Measurements from ENCODE around the gene TIPRL.
"Not testable (repeated sequence)": the region's sequence is repeated elsewhere in the genome, so short reads cannot be mapped to it uniquely, and the experiment has no call there.

TIPRL gene

DNA sequence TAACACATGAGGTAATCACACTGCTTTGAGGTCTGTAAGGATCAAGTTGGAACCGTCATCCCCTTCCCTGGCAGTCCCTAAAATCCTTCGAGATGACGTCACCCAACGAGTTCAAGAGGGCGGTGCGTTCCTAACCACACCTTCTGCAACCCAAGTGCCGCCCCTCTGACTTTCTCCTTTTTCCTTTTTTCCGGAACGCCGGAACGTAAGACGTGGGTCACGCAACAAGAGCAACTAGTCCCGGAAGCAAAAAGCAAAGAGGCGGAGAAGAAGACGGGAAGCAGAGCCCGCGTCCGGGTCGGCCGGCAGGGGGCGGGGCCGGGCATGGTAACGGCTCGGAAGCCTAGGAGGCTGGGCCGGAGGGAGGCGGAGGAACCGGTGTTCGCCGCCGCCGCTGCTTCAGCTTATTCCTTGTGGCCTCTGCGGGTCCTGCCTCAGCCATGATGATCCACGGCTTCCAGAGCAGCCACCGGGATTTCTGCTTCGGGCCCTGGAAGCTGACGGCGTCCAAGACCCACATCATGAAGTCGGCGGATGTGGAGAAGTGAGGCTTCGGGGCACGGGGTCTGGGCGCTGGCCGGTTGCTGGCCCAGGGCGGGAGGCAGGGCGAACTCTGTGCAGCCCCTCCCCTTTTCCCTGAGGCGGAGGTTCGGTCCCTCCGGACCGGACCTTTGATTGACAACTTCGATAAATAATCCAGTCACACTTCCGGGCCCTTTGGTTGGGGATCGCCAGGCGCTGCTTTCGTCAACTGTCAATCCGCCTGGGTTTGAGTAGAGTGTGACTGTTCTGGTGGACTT, at the start of gene TIPRL:
Gene TIPRL (plus strand): TSS at position 325 of the 800 bp plus-strand sequence. CDS start 116 bp downstream, at position 441.
- DNase-seq (ENCODE audit: low read depth): peak; percentile 86

DNA sequence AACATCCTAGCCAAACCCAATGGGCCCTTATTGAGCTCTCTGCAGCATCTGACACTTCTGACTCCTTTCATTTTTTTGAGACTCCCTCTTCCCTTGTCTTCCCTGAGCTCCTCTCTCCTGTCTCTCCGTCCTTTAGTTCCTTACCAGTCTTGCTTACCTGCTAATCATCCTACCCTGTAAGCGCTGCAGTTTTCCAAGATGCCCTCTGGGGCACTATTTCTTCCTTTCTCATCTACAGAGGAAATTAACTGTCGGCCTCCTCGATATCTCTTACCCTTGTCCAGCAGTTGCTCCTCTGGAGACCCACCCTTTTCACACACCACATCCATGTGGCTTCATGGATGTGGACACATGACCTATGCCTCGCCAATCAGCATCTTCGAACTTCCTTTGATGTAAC, 48.8 kb upstream of the TIPRL start:
- no peak for DNase-seq (ENCODE audit: low read depth)

DNA sequence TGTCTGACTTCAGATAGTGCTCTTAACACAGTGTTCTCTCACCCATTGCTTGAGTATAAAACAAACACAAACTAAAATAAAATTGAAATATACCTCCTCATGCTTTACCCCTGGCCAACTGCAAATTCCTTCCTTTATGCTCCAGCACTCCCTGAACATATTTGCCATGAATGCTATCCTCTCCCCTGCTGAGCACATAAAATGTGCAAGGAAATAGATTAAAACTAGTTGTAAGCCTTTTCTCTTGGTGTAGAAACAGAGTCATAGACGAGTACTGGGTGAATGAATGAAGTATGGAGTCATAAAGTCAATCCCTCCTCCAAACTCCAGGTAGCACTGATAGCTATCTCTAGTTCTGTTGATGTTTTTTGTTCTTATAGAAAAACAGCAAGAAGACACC, 44.6 kb upstream of the TIPRL start:
- DNase-seq (ENCODE audit: low read depth): no peak

- no peak for DNase-seq (ENCODE audit: low read depth)
Observed at GRCh38 chr1:168134642-168135041, 44.1 kb upstream of the TIPRL start.

DNA sequence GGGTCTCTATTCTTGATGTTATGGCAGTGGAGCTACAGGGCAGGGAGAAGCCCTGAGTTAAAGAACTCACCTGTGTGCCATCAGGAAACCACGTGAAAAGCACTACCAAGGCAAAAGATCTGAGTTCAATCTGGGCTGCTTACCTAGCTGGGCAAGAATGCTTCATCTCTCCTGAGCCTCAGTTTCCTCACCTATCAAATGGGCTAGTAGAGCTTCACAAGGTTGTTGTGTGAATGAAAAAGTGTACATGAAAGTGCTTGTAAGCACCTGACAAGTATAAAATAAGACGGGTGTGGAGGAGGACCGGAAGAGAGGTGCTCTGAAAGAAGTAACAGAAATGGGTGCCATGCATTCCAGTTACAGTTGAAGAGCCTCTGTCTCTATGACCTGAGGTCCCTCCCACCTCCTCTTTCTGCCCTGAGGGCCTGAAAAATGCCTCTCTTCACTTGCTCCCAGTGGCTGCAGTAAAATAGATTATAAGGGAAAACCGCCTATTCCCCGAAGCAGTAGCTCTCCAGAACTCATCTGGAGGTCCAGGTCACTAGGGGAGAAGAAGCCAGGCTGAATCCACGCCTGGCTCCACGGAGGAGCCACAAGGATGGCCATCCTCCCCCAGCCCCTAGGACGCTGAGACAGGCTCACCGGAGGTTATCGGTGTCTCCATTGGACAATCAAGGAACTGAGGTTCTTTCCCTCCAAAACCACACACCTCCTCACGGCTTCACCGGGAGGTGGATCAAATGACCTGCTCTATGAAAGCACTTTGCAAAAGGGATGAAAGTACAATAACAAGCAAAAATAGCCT, 43.4 kb upstream of the TIPRL start:
- no peak for DNase-seq (ENCODE audit: low read depth)

DNA sequence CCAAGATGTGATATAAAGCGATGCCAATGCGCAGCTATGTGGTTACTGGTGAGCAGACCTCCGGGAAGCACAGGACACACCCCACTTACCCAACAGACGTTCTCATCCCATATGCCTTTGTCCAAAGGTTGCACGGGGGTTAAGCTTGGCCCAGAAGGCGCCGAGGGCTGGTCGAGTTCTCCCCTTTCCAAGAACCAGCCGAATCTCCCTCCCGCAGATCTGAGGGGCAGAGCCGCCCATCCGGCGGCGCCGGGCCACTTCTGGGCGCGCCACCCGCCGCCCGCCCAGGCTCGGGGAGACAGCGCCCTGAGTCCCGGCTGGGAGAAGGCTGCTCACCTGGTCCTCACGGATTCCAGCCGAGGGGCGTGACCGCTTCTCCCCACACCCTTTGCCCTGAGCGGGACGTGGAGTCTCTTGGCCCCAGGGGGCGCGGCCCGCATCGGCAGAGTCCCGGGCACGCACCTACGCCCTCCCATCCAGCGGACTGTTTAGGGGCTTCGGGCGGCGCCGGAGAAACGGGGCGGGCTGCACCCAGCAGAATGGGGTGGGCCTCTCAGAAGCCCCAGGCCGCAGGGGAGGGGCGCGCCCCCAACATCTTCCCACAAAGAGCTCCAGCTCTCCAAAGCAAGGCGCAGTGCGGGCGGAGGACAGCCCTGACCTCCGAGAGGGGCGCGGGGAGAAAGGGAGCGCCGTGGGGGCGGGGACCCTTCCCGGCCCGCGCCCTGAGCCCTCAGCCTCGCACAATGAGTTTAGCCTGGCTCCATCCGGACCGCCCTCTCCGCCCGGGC, 42.6 kb upstream of the TIPRL start:
- no peak for DNase-seq (ENCODE audit: low read depth)

- no peak for DNase-seq (ENCODE audit: low read depth)
Observed at GRCh38 chr1:168136709-168137514, 41.9 kb upstream of the TIPRL start, which contains the start of gene GPR161. GPR161 (minus strand) TSS chr1:168136930; CDS start chr1:168104850, 32,080 bp downstream.

GRCh38 chr1:168137515-168137821, 41.3 kb upstream of the TIPRL start:
- no peak for DNase-seq (ENCODE audit: low read depth)

- no peak for DNase-seq (ENCODE audit: low read depth)
Observed at GRCh38 chr1:168138134-168138533, 40.6 kb upstream of the TIPRL start.

DNA sequence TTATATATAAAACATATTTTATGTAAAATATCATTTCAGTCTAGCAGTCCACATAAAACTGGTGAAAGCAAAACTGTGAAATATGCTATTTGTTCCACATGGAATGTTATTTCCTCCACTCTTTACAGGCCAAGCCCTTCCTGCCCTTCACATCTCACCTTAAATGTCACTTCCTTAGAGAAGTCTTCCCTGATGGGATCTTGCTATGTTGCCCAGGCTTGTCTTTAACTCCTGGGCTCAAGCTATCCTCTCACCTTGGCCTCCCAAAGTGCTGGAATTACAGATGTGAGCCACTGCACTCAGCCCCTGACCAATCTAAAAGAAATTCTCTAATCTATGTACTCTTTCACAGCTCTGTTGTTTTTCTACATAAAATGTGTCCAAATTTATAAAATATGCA, 39.7 kb upstream of the TIPRL start:
- DNase-seq (ENCODE audit: low read depth): no peak

GRCh38 chr1:168141871-168142385, 36.8 kb upstream of the TIPRL start:
- DNase-seq (ENCODE audit: low read depth): no peak

DNA sequence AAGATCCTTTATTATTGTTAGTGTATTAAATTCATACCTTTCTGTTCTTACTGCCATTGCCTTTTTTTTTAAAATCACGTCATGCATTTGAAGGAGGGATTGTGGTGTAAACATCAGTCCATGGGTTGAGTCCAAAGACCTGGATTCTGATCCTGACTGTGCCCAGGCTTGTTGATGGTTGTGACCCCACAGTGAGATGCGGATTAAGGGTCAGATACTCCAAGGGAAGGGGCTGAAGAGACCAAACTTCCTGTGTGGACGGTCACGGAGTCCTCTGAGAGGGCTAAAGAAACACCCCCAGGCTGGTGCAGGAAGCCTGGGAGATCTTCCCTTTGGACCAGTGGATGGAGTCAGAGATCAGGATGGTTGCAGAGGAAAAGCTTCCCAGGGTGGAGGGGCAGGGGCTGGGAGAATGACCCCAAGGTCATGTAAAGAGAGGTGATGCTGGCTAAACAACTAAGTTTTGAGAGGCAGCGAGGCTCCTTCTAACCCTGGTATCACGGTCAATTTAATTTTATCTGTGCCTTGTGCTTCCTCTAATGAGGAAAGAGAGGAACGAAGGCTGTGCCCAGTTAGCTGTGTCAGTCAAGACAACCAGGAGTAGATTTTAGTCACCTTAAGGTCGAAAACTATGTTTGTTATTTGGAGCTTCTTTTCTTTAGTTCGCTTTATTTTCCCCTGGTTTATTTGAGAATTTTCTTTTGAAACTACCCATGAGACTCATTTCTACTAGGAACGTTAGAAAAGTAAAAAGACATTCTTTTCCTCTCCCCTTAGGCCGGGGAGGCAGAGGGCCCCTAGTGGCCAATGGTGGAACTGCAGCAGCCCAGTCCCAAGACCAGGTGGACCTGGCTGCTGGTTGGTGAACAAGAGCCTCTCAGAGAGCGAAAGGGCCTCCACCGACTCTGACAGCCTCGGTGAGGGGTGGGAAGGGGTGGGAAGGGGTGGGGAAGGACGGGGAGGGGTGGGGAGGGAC, 33.3 kb upstream of the TIPRL start:
- DNase-seq (ENCODE audit: low read depth): peak; percentile 72

DNA sequence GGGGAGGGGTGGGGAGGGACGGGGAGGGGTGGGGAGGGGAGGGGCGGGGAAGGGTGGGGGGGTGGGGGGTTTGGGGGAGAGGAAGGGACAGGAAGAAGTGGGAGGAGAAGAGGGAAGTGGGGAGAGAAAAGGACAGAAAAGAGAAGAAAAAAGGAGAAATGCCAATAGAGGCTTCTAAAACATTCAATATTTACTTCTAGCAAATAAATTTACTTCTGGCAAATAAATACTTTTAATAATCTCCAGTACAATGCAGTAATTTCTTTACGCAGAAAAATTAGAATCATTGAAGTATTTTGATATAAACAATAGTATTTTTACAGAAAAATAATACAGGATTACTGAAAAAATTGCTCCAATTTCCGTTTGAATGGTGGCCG, 32.6 kb upstream of the TIPRL start:
- no peak for DNase-seq (ENCODE audit: low read depth)

DNA sequence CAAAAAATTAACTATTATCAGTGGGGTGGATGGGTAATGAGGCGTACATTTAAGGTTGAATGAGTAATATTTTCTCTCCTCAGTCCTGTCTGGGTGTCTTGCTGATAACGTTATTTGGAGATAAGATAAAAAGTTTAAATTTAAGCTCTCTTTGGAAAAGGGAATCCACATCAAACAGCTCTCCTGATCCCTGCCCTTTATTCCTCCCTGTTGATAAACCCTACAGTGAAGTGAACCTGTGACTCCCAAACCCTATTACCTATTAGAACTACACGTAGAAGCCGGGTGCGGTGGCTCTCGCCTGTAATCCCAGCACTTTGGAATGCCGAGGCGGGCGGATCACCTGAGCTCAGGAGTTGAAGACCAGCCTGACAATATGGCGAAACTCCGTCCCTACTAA, 32.1 kb upstream of the TIPRL start:
- no peak for DNase-seq (ENCODE audit: low read depth)

DNA sequence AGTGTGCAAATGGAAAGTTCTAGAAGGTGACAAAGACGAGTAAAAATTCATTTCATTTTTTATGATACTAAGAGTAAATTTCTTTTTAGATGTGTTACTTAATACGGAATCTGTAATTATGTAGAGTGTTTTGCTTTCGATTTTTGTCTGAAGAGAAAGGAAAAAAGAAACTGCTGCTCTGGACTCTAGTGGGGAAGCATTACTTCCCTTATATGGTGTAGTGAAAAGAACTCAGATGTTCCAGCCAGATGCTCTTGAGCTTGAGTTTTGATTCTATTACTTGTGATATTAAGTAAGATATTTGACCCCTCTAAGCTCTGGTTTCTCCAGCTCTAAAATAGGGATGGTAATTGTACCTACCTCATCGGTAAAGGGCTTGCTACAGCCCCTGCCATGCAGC, 29.8 kb upstream of the TIPRL start:
- no peak for DNase-seq (ENCODE audit: low read depth)

GRCh38 chr1:168150283-168150682, 28.5 kb upstream of the TIPRL start:
- no peak for DNase-seq (ENCODE audit: low read depth)

DNA sequence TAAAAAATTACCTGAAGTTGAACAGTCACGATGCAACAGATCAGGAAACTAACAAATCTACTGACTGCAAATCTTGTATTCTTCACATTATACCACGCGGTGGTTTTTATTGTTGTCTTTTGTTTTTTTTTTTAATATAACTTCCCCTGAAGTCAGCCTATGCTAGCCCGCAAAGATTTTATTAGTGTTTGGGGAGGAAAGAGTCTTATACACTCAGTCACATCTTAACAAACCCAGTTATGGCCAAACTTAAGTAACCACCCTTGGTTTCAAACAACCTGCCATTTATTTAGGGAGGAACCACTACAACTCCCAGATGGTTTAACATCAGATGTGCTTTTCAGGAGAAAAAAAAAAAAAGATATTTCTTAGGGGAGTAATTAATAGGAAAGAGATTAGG, 26.8 kb upstream of the TIPRL start:
- no peak for DNase-seq (ENCODE audit: low read depth)

GRCh38 chr1:168154707-168155106, 24.1 kb upstream of the TIPRL start:
- not testable (repeated sequence) for DNase-seq (ENCODE audit: low read depth)

DNA sequence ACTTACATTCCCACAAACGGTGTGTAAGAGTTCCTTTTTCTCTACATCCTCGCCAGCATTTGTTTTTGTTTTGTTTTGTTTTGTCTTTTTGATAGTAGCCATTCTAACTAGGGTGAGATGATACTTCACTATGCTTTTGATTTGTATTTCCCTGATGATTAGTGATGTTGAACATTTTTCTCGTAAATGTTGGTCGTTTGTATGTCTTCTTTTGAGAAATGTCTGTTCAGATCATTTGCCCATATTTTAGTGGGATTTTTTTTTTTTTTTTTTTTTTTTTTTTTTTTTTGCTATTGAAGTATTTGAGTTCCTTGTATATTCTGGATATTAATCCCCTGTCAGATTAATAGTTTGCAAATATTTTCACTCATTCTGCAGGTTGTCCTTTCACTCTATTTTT, 22.9 kb upstream of the TIPRL start:
- DNase-seq (ENCODE audit: low read depth): no peak

GRCh38 chr1:168157638-168158037, 21.1 kb upstream of the TIPRL start:
- no peak for DNase-seq (ENCODE audit: low read depth)

Data from stimulated activated CD8-positive, alpha-beta memory T cell treated with anti-CD3 and anti-CD28 coated beads, Interleukin-12 subunit alpha, Interleukin-12 subunit beta, amount 100 ng/mL, for 1 hour (primary cell).